SK-N-DZ (cell line): ENCODE data around the gene COL4A4.
"Not testable (repeated sequence)": the region's sequence is repeated elsewhere in the genome, so short reads cannot be mapped to it uniquely, and the experiment has no call there.

Experiments used
- DNase-seq: peaks from one replicate; pipeline ENCODE4 v3.0.0-alpha.2; 2015; ENCODE audit warnings: low spot score

Gene COL4A4

DNA sequence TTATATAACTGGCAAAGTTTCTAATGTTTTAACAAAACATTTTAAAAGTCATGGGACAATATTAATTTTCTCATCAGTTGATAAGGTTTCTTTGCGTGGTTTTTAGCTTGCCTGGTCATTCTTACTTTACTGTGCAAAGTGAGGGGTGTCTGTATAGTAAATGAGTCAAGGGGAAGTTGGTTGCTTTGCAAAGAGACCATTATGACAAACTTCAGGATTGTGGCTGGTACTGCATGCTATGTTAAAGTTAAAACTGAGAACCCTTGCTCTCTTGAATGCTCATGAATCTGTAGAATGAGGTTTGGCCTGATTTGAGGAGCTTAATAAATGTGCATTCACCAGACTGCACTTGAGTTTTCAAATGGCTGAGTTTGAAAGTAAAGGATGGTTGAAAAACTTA is 47.0 kb downstream of the COL4A4 start:
- no peak for DNase-seq

GRCh38 chr2:227115761-227116160 is 48.2 kb downstream of the COL4A4 start:
- DNase-seq, result no peak

DNA sequence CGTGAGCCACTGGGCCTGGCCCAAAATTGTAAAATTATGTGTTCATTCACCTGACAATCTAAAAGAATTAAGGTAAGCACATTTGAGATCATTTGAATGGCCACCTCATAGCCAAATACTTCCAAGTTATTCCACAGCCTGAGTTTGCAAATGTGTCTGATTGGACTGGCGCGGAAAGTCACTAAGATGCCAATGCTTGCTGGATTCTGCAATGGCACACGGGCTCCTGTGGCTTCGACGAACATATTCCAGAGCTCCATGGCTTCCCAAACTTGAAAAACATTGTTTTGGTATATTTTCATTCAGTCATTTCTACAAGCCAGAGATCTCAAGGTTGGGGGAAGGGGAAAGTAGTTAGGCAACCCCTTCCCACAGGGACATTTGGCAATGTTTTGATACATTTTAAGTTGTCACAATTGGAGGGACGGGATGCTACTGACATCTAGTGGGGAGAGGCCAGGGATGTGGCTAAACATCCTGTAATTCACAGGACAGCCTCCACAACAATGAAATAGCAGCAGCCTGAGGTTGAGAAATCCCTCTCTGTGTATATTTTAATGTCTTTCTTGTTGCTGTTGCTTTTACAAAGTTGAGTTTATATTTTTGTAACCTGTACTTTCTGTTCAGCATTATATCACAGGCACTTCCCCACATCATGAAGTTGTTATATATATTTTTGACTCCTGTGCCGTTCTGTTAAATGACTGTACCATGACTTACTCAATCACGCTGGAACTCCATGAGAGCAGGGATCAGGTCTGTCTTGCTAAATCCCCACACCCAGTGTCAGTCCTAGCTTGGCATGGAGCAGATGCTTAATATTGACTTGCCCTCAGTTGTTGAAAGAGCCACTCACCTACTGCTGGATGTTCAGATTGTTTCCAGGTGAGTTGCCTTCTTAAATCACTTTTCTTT is 56.9 kb downstream of the COL4A4 start:
- peak; percentile 45 for DNase-seq

DNA sequence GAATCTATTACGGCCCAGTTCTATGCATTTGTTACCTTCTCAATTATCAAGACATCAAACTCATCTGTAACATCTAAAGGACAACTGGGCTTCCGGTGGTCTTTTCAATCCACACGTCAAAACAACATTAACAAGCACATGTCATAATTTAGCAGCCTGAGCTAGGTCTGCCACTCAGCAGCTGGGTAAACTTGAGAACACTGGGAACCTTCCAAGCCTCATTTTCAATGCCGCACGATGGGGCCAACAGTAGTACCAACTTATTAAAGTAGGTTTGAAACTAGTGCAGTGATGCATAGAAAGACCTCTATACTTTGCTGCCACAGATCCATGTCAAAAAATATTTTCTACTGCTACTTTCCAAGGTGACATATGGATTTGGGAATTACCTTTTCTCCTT is 60.4 kb downstream of the COL4A4 start:
- DNase-seq, result no peak

- DNase-seq, result no peak
Measured at GRCh38 chr2:227099340-227099739, 64.7 kb downstream of the COL4A4 start.

DNA sequence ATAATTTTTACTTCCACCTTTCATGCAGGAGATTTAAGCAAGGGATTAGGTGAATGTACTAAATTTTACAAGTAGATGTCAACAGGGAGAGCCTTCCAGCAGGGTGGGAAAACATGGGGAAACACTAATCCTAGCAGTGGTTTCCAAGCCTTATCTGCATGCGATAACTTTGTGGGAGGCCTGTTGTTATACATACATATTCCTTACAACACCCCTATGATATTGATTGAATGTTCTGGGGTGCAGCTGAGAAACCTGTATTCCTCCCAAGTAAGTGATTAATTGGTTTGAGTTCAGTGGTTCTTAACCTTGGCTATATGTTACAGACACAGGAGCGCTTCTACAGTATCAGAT is 65.9 kb downstream of the COL4A4 start:
- DNase-seq, result no peak

- no peak for DNase-seq
Measured at GRCh38 chr2:227097495-227098161, 66.4 kb downstream of the COL4A4 start.

DNA sequence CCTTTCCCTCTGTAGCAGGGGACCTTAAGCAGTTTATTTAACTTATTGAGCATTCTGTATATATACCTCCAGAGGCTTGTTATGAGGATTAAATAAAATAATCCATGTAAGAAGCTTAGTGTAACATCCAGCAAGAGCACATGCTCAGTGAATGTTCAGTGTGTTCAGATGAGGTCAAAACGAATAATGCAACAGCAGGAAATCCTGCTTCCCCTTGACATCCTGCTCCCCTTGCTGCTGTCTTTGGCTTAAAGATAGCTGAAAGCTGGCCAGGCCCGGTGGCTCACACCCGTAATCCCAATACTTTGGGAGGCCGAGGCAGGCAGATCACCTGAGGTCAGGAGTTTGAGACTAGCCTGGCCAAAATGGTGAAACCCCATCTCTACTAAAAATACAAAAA is 68.7 kb downstream of the COL4A4 start:
- no peak for DNase-seq

GRCh38 chr2:227082286-227082685 is 81.7 kb downstream of the COL4A4 start:
- no peak for DNase-seq

GRCh38 chr2:227079726-227080125 is 84.3 kb downstream of the COL4A4 start:
- DNase-seq, result no peak

- DNase-seq, result not testable (repeated sequence)
Measured at GRCh38 chr2:227065065-227065464, 98.9 kb downstream of the COL4A4 start.

GRCh38 chr2:227058888-227059399 is 105.1 kb downstream of the COL4A4 start:
- no peak for DNase-seq

- DNase-seq, result no peak
Measured at GRCh38 chr2:227057743-227058447, 106.1 kb downstream of the COL4A4 start.

GRCh38 chr2:227057060-227057459 is 106.9 kb downstream of the COL4A4 start:
- DNase-seq, result no peak

GRCh38 chr2:227054006-227054405 is 110.0 kb downstream of the COL4A4 start:
- DNase-seq, result no peak

- DNase-seq, result no peak
Measured at GRCh38 chr2:227052879-227053278, 111.1 kb downstream of the COL4A4 start.

- no peak for DNase-seq
Measured at GRCh38 chr2:227043981-227044380, 120.0 kb downstream of the COL4A4 start.

DNA sequence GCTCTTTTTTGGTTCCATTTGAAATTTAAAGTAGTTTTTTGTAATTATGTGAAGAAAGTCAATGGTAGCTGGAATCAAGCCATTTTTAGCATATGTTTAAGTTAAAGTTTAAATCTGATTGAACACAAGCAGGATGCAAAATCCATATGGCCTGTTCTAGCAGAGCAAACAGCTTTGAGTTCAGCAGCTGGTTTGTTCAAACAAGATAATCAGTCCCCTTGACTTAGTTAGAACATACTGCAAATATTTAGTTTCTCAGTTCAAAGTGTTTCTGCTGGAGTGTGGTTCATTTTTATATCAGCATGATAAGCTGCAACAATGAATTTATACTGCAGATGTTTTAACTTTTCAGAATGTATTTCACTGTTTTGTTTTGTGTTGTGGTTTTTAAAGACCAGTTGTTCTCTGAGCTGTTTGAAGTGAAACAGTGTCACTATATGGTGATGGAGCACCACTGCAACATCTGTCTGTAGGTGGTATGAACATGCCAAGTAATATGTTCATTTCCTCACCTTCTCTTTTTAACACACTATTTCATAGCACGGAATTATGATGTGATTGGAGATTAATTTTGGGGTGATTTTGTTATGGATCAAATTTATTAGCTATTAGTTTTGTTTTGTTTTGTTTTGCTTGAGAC is 125.3 kb downstream of the COL4A4 start:
- no peak for DNase-seq

DNA sequence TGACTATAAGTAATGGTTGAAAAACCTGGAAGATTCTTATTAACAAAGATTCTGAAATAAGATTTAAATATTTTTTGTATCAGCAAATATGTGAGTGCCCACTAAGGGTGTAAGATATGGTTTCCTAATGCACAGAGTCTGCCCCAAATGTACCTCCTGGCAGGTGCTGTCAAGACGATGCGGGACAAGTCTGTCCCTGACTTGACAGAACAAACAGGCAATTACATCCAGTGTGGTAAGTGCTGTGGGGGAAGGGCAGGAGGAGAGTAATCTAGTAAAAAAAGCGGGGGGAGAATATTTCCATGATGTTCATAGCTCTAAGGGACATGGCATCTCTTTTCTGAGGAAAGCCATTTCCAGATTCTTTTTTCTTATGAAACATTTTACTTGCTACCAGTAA is 127.5 kb downstream of the COL4A4 start:
- no peak for DNase-seq

- DNase-seq, result no peak
Measured at GRCh38 chr2:227035711-227036367, 128.2 kb downstream of the COL4A4 start.

DNA sequence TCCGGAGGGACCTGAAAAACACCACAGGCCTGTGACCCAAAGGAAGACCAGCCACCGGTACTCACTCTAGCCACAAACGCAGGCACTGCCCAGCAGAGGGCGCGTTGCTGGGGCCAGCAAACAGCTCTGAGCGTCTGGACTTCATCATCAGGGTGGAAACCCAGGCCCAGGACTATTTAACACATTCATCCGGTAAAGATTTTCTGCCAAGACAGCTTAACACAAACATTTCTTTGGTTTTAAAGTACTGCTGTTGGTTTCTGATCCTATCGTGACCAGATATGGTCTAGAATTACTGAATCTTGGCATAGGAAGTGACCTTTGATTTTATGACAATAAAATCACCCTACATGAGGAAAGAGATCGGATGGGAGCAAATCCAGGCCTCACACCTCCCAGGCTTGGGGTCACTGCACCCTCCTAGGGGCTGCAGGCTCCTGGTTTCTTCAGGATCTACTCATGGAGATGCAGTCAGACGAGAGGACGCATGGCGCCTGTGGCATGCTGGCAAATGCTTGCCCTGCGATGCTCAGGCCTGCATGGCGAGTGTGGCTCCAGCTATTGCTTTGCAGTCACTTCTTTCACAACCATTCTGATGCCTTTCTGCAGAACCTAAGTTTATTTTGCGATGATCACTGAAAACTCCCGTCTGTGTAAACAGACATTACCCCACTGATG is 130.4 kb downstream of the COL4A4 start:
- DNase-seq, result peak; percentile 86
